ENCODE results near the gene CBX5.

The CBX5 gene

DNA sequence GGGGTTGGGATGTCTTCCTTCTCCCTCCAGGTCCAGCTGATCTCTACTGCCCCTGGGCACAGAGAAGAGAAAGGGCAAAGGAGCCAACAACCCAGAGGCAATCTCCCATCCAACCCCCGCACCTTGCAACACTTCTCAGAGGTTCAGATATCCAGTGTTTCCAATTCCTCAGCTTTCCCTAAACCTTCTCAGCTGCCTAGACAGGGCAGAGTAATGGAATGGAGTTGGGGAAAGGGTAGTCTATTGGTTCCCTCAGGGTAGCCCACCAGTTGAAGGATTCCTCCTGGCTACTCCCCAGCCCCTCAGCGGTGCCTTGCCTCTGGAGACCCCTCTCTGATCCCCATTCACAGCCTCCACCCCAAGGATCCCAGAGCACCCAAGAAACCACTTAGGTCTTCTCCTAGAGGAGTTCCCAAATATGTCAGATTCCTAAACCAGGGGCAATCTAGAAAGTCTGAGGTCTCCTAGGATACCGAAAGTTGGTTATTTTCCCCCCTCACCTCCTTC lies 20.4 kb upstream of the CBX5 start:
- H3K4me3 Mint-ChIP-seq = no peak overlapping the region
- no peak for DNase-seq
- H3K36me3 Mint-ChIP-seq (ENCODE audit: low read depth) = no peaks in the 10 kb centered on the region
- H3K27me3 Mint-ChIP-seq = peaks cover 61% of the 10 kb centered on the region
- peaks cover 25% of the 10 kb centered on the region for H3K4me1 Mint-ChIP-seq (ENCODE audit: low read depth)
- no peaks in the 10 kb centered on the region for H3K9me3 Mint-ChIP-seq
- H3K27ac Mint-ChIP-seq = no peak overlapping the region

DNA sequence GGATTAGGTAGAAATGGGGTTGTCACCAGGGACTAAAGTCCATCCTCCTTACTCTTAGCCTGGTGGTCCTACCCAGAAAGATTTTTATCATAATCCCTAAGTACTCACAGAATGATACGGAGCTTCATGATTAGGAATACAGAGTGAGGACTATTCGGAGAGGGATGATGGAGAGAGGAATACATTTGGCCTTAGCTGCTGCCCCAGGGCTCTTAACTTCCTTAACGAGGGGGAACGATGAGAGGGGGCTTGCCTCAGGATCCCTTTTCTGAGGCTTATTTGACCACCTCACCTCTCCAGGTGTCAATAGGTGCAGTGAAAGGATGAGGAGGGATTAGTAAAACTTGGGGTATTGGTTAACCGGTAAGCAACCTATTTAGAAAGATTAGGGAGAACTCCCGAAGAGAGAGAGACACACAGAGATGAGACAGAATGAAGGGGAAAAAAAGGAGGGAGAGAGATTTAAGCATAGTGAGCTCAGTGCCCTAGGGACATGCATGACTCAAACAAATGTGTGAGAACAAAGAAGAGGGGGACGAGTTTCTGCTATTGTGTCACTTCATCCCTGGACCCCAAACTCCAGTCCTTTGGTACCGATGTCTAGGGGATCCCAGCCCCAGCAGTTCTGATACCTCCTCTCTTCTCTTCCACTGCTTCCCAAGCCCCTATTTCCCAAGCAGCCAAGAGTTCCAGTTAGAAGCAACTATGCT lies 19.7 kb upstream of the CBX5 start:
- H3K27ac Mint-ChIP-seq = peak overlapping the region; percentile 6
- H3K27me3 Mint-ChIP-seq = peaks cover 56% of the 10 kb centered on the region
- no peak for DNase-seq
- H3K9me3 Mint-ChIP-seq = no peaks in the 10 kb centered on the region
- H3K36me3 Mint-ChIP-seq (ENCODE audit: low read depth) = no peaks in the 10 kb centered on the region
- peaks cover 24% of the 10 kb centered on the region for H3K4me1 Mint-ChIP-seq (ENCODE audit: low read depth)
- no peak overlapping the region for H3K4me3 Mint-ChIP-seq

DNA sequence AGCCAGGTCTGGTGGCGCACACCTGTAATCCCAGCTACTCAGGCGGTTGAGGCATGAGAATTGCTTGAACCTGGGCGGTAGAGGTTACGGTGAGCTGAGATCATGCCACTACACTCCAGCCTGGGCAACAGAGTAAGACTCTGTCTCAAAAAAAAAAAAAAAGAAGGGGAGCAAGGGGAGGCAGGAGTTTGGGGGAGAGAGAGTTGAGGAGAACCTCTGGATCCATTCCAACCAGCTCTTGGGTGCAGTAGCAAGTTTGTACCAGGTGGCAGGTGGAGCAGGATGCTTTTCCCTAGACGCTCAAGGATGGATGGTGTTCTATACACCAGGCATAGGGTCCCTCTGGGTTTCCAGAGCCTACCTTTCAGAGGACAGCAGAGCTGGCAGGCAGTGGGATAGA lies 19.0 kb upstream of the CBX5 start:
- Mint-ChIP-seq H3K9me3 (no peaks in the 10 kb centered on the region), H3K4me1 (ENCODE audit: low read depth) (peaks cover 17% of the 10 kb centered on the region), H3K36me3 (ENCODE audit: low read depth) (no peaks in the 10 kb centered on the region), H3K4me3 (no peak overlapping the region), H3K27me3 (peaks cover 49% of the 10 kb centered on the region), H3K27ac (no peak overlapping the region)
- DNase-seq = no peak

DNA sequence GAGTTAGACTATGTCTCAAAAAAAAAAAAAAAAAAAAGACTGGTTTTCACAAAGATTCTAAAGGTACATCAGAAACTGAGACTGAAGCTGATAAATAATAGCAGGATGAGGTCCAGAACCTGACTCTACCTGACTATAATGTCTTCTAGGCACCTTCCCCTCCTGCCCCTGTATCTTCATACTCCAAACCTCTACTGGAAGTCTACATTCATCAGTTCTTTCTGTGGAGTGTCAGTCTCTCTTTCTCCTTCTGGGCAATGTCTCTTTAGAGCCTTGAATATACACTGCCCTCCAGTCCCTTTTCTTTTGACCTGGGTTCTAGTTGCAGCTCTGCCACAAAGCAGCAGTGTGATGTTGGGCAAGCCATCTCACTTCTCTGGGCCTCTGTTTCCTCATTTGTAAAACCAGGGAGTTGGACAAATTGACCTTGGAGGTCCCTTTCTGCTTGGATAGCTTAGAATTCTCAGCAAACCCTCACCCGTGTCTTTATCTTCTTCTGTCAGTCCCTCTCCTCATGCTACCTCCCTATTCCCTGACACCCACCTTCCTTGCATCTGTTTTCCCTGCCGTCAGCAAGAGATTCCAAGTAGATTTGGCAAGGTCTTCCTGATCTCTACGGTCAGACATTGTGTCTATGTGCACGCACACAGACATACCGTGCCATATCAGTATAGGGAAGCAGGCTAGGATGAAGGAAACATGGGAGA lies 16.6 kb upstream of the CBX5 start:
- DNase-seq = no peak
- Mint-ChIP-seq H3K27ac (no peak overlapping the region), H3K36me3 (ENCODE audit: low read depth) (no peaks in the 10 kb centered on the region), H3K27me3 (peaks cover 29% of the 10 kb centered on the region), H3K4me3 (no peak overlapping the region), H3K9me3 (no peaks in the 10 kb centered on the region), H3K4me1 (ENCODE audit: low read depth) (peaks cover 16% of the 10 kb centered on the region)

DNA sequence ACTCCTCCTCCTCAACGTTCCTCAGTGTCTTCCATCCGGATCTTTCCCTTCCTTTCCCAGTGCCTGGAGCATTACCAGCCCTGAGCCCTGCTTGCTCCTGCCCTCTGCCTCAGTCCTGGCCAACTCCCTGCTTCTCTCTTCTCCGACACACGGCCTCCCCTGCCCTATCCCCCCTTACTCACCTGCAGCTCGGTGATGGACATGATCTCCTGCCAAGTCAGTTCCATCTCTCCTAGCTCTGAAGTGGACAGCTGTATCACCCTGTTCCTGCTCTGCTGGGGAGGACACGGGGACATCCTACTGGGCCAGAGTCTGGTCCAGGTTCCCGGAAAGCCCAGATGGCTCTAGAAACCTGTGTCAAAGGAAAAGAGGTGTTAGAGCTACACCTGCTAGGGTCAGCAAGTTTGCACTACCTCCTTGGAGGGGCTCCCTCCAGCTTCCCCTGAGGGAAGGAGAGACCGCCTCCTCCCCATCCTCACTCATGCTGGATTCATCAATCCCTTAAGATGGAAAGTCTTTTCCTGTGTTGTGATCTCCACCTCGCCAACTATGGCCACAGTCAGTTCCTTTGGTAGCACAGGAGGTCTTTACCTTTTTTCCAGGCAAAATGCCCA lies 15.1 kb upstream of the CBX5 start:
- Mint-ChIP-seq H3K9me3 (no peaks in the 10 kb centered on the region), H3K27ac (no peak overlapping the region), H3K36me3 (ENCODE audit: low read depth) (no peaks in the 10 kb centered on the region), H3K4me3 (no peak overlapping the region), H3K27me3 (peaks cover 14% of the 10 kb centered on the region), H3K4me1 (ENCODE audit: low read depth) (peaks cover 7% of the 10 kb centered on the region)
- no peak for DNase-seq

DNA sequence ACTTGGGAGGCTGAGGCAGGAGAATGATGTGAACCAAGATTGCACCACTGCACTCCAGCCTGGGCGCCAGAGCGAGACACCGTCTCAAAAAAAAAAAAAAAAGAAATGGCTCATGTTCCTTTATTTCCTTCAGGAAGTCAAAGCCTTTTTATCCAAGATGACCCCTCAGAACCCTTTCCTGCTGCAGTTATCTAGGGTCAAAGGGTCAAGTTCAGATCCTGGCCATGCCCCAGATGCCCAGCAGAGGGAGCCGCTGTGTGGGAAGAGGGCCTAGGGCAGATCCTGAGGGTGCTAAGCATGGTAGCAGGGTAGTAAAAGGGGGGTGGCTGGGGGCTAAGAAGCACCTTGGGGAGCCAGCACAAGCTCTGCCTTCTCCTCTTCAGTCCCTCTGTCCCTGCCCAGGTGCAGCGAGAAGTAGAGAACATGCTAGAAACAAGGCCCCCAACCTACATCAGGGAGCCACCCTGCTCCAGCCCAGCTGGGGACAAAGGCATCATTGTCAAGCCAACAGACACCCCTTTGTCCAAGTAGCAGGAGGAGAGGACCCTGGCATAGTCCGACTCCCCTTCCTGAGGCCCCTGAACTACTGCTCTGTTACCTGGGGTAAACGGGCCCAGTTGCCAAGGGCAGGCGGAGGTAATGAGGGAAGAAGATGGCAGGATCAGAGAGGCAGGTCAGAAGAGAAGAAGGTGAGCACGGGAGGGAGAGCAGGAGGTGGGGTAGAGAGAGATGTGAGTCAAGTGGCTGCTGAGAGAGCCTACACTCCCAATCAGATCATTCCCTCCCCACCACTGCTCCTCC lies 14.4 kb upstream of the CBX5 start:
- no peak overlapping the region for H3K4me3 Mint-ChIP-seq
- peak; percentile 72 for DNase-seq
- no peak overlapping the region for H3K27ac Mint-ChIP-seq
- no peaks in the 10 kb centered on the region for H3K36me3 Mint-ChIP-seq (ENCODE audit: low read depth)
- H3K9me3 Mint-ChIP-seq = no peaks in the 10 kb centered on the region
- peaks cover 7% of the 10 kb centered on the region for H3K27me3 Mint-ChIP-seq
- peaks cover 5% of the 10 kb centered on the region for H3K4me1 Mint-ChIP-seq (ENCODE audit: low read depth)

- H3K27ac Mint-ChIP-seq = no peak overlapping the region
- H3K9me3 Mint-ChIP-seq = no peaks in the 10 kb centered on the region
- no peak for DNase-seq
- H3K4me1 Mint-ChIP-seq (ENCODE audit: low read depth) = peaks cover 3% of the 10 kb centered on the region
- no peak overlapping the region for H3K4me3 Mint-ChIP-seq
- no peaks in the 10 kb centered on the region for H3K27me3 Mint-ChIP-seq
- H3K36me3 Mint-ChIP-seq (ENCODE audit: low read depth) = peaks cover 3% of the 10 kb centered on the region
Measured at GRCh38 chr12:54292931-54293241, 13.0 kb upstream of the CBX5 start.

GRCh38 chr12:54292083-54292930 lies 12.4 kb upstream of the CBX5 start:
- no peaks in the 10 kb centered on the region for H3K4me1 Mint-ChIP-seq (ENCODE audit: low read depth)
- no peaks in the 10 kb centered on the region for H3K27me3 Mint-ChIP-seq
- no peaks in the 10 kb centered on the region for H3K9me3 Mint-ChIP-seq
- no peak for DNase-seq
- H3K27ac Mint-ChIP-seq = peak overlapping the region; percentile 59
- H3K36me3 Mint-ChIP-seq (ENCODE audit: low read depth) = peaks cover 3% of the 10 kb centered on the region
- no peak overlapping the region for H3K4me3 Mint-ChIP-seq

- Mint-ChIP-seq H3K27me3 (no peaks in the 10 kb centered on the region), H3K27ac (no peak overlapping the region), H3K4me1 (ENCODE audit: low read depth) (peaks cover 40% of the 10 kb centered on the region), H3K4me3 (peak overlapping the region; percentile 30), H3K9me3 (no peaks in the 10 kb centered on the region), H3K36me3 (ENCODE audit: low read depth) (peaks cover 3% of the 10 kb centered on the region)
- peak; percentile 56 for DNase-seq
Measured at GRCh38 chr12:54287261-54288157, 7.6 kb upstream of the CBX5 start.

DNA sequence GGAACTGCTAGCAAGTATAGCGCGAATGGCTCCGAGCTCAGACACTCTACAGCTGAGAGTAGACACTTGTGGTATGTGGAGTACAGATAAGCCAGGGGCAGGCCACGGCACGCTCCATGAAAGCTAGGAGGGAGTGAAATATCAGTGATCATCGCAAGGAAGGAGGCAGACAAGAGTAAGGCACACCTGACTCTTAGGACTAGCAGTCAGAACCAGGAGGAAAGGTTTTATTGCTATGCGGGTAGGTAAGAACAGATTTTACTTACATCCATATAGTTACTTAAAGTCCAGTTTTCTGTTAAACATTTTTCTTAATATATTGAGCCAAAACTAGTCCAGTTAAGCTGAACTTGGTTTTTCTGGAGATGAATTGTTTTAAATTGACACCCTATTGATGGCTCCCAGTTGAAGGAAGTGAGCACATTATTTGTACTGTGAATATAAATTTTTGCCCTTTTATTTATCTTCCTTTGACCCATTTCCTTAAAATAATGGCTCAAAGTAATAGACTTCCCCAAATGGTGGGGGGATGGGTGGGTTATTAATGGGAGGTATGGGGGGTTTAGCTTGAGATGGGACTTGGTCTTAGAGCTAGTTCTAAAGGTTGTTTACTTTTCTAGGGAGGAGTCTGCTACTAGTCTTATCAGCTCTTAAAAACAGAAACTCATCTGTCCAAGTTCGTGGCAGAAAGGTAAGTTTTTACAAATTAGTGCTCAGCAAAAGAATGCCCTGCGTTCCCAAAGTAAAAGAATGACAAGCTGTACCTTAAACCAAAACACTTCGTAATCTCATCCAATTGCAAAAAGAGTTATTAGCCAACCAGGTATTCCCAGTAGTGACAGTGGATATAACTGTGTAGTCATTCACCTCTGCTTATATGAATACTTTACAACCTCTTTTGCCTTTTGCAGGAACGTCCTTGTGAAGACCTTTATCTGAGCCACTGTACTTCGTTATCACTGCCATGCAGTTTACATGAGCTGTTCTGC lies 6.4 kb upstream of the CBX5 start:
- peaks cover 3% of the 10 kb centered on the region for H3K36me3 Mint-ChIP-seq (ENCODE audit: low read depth)
- H3K4me1 Mint-ChIP-seq (ENCODE audit: low read depth) = peaks cover 42% of the 10 kb centered on the region
- H3K27ac Mint-ChIP-seq = no peak overlapping the region
- peak; percentile 53 for DNase-seq
- H3K27me3 Mint-ChIP-seq = no peaks in the 10 kb centered on the region
- H3K9me3 Mint-ChIP-seq = no peaks in the 10 kb centered on the region
- no peak overlapping the region for H3K4me3 Mint-ChIP-seq

DNA sequence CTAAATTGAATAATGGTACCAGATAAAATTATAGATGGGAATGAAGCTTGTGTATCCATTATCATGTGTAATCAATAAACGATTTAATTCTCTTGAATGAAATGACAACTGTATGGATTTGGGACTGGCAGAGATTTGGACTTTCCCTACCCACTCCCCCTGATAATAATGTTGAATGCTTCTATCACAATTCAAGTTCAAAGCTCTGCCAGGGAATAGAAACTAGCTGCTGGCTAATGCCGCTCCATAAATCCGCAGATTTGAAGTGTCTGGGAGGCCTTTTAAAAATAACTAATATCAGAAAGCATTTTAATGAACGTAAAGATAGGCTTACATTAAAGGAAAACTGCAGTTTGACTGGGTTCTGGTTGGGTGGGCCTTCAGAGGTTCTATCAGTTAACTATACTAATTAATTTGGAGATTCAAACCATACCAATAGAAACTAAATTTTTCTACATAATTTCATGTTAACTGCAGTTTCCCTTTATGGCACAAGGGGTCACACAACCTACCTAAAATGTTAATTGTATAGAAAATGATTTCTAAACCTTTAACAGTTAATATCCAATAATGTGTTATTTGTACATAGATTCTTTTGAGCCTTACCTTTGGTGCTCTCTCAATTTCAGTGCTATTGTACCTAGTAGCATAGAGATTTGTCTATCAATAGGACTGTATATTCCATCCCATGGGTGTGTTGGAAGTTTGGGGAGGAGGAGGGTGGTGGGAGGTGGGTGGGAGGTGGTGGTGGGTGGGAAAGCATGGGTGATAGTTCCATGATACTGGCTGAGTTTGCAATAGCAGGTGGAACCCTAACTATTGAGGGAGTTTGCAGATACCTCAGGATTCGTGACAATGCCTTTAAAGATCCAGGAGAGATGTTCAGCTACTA lies 5.5 kb upstream of the CBX5 start:
- H3K36me3 Mint-ChIP-seq (ENCODE audit: low read depth) = peaks cover 3% of the 10 kb centered on the region
- DNase-seq = no peak
- no peak overlapping the region for H3K4me3 Mint-ChIP-seq
- H3K27ac Mint-ChIP-seq = no peak overlapping the region
- H3K9me3 Mint-ChIP-seq = no peaks in the 10 kb centered on the region
- H3K4me1 Mint-ChIP-seq (ENCODE audit: low read depth) = peaks cover 42% of the 10 kb centered on the region
- no peaks in the 10 kb centered on the region for H3K27me3 Mint-ChIP-seq

Data from activated T-cell treated with anti-CD3 and anti-CD28 coated beads, Interleukin-2, amount 50 U/mL, for 24 hours (primary cell).